ENCODE data around the gene CRB2.
"Not testable (repeated sequence)": the region's sequence is repeated elsewhere in the genome, so short reads cannot be mapped to it uniquely, and the experiment has no call there.

The CRB2 gene

DNA sequence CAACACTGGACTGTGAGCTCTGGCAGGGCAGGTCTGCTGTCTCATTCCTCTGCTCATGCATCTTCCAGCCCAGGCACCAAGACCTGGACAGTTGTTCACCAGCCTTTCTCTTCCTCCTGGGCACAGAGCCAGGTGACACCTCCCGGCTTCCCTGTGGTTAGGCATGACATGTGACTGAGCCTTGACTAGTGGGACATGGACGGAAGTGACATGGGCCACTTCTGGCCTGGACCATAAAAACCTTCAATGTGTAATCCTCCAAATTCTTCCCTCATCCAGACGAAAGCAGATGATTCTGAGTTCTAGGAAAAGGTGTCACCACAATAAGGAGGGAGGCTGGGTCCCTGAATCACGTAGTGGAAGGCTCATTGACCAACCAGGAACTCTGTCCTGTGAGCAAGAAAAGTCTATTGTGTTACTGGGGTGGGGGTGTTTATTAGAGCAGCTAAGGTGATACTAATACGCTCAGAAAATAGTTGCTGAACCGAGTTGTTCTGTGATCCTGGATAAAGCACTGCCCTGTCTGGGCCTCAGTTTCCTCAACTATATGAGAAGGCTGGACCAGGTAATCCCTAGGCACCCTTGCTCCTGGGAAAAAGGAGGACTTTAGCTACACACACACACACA is 26.6 kb upstream of the CRB2 start:
- no peaks in the 10 kb centered on the region for H3K9me3 ChIP-seq (ENCODE audit: control insufficient read depth, low read length)
- no peaks in the 10 kb centered on the region for H3K36me3 ChIP-seq (ENCODE audit: control insufficient read depth, insufficient read depth, low read length)
- no peak overlapping the region for H3K27ac ChIP-seq (ENCODE audit: low read depth, low read length, severe bottlenecking)
- no peaks in the 10 kb centered on the region for H3K4me1 ChIP-seq (ENCODE audit: control insufficient read depth, insufficient read depth, low read length, poor library complexity, severe bottlenecking)
- WGBS, 2 experiments (ENCODE audit: insufficient coverage in 2 of 2), result 83 to 87% methylated on average over 2 to 4 of the region's 6 CpGs
- H3K4me3 ChIP-seq (ENCODE audit: extremely low read depth, insufficient read depth, low read length, poor library complexity, severe bottlenecking), result no peak overlapping the region

DNA sequence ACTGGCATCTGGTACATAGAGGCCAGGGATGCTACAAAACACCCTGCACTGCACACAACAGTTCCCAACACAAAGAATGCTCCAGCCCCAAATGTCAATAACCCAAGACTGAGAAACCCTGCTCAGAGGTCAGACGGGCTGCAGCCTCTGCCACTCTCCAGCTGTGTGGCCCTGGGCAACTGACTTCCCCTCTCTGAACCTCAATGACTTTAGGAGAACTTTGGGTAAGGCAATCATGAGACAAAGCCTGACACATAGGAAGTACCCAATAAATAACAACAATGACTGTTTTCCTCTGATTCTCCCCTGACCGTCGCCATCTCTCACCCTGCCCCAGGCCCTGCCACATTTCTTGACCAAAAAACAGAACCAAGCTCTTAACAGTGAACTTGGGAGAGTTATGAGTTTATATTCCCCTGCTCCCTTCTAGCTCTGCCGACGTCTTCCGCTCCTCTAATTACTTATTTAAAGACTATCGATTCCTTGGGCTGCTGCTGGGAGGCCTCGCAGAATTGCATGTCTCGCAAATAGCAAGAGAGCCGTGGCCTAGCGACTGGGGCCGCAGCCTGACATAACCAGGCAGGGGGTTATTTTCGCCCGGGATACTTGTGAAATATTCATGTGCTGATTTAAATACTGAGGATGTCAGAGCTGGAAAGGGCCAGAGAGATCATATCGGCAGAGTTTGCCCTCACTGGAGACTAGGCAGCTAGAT is 24.5 kb upstream of the CRB2 start:
- Histone ChIP-seq H3K27ac (ENCODE audit: low read depth, low read length, severe bottlenecking) (peak overlapping the region; percentile 43), H3K4me3 (ENCODE audit: extremely low read depth, insufficient read depth, low read length, poor library complexity, severe bottlenecking) (no peak overlapping the region)
- WGBS, 2 experiments (ENCODE audit: insufficient coverage in 2 of 2), result 87 to 90% methylated on average over 11 to 14 of the region's 15 CpGs

DNA sequence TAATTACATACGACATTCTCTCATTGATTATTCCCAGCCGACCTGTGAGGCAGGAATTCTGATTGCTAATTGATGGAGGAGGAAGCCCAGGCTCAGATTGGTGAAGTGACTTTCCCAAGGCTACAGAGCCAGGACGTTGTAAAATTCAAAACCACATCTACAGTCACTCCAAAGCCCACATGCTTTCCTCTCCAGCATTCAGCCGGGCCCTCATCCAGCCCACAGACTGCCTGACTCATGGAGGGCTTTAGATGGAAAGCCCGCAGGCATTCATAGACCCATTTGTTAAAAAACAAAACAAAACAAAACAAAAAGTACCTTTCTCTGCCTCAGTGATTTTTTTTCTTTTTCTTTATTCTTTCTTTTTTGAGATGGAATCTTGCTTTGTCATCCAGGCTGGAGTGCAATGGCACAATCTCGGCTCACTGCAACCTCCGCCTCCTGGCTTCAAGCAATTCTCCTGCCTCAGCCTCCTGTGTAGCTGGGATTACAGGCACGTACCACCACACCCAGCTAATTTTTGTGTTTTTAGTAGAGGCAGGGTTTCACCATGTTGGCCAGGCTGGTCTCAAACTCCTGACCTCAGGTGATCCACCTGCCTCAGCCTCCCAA is 22.8 kb upstream of the CRB2 start:
- not testable (repeated sequence) for H3K36me3 ChIP-seq (ENCODE audit: control insufficient read depth, insufficient read depth, low read length); H3K9me3 ChIP-seq (ENCODE audit: control insufficient read depth, low read length); H3K4me3 ChIP-seq (ENCODE audit: extremely low read depth, insufficient read depth, low read length, poor library complexity, severe bottlenecking); H3K27ac ChIP-seq (ENCODE audit: low read depth, low read length, severe bottlenecking)
- peaks cover 18% of the 10 kb centered on the region for H3K4me1 ChIP-seq (ENCODE audit: control insufficient read depth, insufficient read depth, low read length, poor library complexity, severe bottlenecking)
- WGBS, 2 experiments (ENCODE audit: insufficient coverage in 2 of 2), result 73 to 77% methylated on average over 4 to 5 of the region's 8 CpGs

More for the DNA sequence above, 24.5 kb upstream of the CRB2 start:
- H3K4me1 ChIP-seq (ENCODE audit: control insufficient read depth, insufficient read depth, low read length, poor library complexity, severe bottlenecking), result peaks cover 15% of the 10 kb centered on the region
- H3K36me3 ChIP-seq (ENCODE audit: control insufficient read depth, insufficient read depth, low read length), result no peaks in the 10 kb centered on the region
- no peaks in the 10 kb centered on the region for H3K9me3 ChIP-seq (ENCODE audit: control insufficient read depth, low read length)

DNA sequence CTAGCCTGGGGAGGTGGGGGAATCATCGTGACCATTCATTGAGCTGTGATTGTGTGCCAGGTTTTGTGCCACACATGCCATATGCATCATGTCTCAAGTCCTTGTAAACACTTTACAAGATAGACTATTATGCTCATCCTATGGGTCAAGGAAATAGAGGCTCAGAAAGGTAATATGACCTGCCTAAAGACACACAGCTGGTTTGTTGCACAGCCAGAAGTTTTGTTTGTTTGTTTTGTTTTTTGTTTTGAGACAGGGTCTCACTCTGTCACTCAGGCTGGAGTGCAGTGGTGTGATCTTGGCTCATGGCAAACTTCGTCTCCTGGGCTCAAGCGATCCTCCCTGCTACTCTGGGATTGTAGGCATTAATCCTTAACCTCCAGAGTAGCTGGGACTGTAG is 21.4 kb upstream of the CRB2 start:
- Histone ChIP-seq H3K9me3 (ENCODE audit: control insufficient read depth, low read length) (no peaks in the 10 kb centered on the region), H3K27ac (ENCODE audit: low read depth, low read length, severe bottlenecking) (no peak overlapping the region), H3K4me1 (ENCODE audit: control insufficient read depth, insufficient read depth, low read length, poor library complexity, severe bottlenecking) (peaks cover 18% of the 10 kb centered on the region), H3K36me3 (ENCODE audit: control insufficient read depth, insufficient read depth, low read length) (no peaks in the 10 kb centered on the region), H3K4me3 (ENCODE audit: extremely low read depth, insufficient read depth, low read length, poor library complexity, severe bottlenecking) (no peak overlapping the region)
- 100% methylated on average over 1 to 2 of the region's 3 CpGs for WGBS, 2 experiments (ENCODE audit: insufficient coverage in 2 of 2)

DNA sequence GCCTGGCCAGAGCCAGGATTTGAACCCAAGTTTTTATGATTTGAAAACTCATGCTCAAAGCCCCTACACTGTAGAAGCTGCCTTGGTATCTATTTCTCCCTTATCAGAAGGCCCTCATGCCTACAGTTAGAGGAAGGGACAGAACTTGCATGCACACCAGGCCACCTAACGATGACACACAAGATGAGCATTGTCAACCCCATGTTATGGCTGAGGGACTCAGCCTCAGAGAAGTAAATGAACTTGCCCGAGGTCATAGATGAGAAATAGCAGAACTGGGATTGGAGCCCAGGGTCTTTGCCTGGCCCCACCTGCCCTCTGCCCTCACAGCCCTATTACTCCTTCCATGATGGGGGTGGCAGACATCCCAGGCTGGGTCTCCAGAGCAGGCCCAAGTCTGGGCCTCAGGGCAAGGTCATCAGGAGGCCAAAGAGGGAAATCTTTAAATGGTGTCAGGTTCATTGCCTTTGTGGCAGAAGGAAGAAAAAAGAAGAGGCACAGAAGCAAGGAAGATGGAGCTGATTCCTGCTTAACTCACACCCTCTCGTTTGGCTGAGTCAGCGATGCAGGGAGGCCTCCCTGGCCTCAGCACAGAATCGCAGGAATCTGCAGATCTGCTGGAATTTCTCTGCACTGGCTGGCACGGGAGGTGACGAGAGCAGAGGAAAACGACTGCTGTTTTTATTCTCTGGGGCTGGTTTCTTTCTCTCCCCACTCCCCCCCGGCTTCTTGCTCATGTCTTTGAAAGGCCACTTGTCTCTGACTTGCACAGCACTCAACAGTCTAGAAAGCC is 20.6 kb upstream of the CRB2 start:
- Histone ChIP-seq H3K4me3 (ENCODE audit: extremely low read depth, insufficient read depth, low read length, poor library complexity, severe bottlenecking) (no peak overlapping the region), H3K4me1 (ENCODE audit: control insufficient read depth, insufficient read depth, low read length, poor library complexity, severe bottlenecking) (peaks cover 22% of the 10 kb centered on the region), H3K27ac (ENCODE audit: low read depth, low read length, severe bottlenecking) (peak overlapping the region; percentile 75), H3K36me3 (ENCODE audit: control insufficient read depth, insufficient read depth, low read length) (no peaks in the 10 kb centered on the region), H3K9me3 (ENCODE audit: control insufficient read depth, low read length) (no peaks in the 10 kb centered on the region)
- 34 to 46% methylated on average over 5 to 9 of the region's 9 CpGs for WGBS, 2 experiments (ENCODE audit: insufficient coverage in 2 of 2)

DNA sequence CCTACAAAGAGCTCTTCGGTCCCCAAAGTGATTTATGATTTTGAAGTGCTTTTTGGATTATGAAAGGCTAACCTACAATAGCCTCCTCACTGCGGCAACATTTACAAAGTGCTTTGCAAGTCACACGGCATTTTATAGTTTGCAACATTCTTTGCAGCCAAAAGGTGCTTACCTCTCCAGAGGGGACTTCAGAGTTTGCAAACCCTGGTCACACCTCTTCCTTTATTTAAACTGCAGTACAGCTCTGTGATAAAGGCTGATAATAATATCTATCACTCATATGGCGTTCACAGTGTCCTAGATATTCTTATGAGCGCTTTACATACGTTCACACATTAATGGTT is 20.0 kb upstream of the CRB2 start:
- peaks cover 22% of the 10 kb centered on the region for H3K4me1 ChIP-seq (ENCODE audit: control insufficient read depth, insufficient read depth, low read length, poor library complexity, severe bottlenecking)
- 52% methylated on average over 2 of the region's 6 CpGs; no CpG with 5 or more reads in 1 of the 2 experiments for WGBS, 2 experiments (ENCODE audit: insufficient coverage in 2 of 2)
- H3K27ac ChIP-seq (ENCODE audit: low read depth, low read length, severe bottlenecking), result peak overlapping the region; percentile 75
- no peaks in the 10 kb centered on the region for H3K9me3 ChIP-seq (ENCODE audit: control insufficient read depth, low read length)
- H3K4me3 ChIP-seq (ENCODE audit: extremely low read depth, insufficient read depth, low read length, poor library complexity, severe bottlenecking), result no peak overlapping the region
- no peaks in the 10 kb centered on the region for H3K36me3 ChIP-seq (ENCODE audit: control insufficient read depth, insufficient read depth, low read length)

DNA sequence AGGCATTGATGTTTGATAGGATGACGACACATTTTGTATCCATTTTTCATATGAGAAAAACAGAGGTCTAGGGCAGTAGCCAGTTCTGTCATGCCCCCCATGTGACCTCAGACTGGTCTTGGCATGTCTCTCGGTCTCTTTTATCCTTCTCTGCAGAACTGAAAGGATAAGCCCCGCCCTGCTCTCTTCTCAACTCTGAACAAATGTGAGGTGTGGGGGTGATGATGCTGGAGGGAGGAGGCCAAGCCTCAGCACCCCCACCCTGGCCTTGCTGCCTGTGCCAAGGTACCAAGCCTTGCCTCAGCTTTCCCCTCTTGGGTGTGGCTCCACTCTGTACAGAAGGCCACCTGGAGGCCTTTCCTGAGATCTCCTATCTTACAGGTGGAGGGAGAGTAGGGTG is 19.5 kb upstream of the CRB2 start:
- Histone ChIP-seq H3K4me3 (ENCODE audit: extremely low read depth, insufficient read depth, low read length, poor library complexity, severe bottlenecking) (no peak overlapping the region), H3K27ac (ENCODE audit: low read depth, low read length, severe bottlenecking) (no peak overlapping the region), H3K4me1 (ENCODE audit: control insufficient read depth, insufficient read depth, low read length, poor library complexity, severe bottlenecking) (peaks cover 22% of the 10 kb centered on the region), H3K9me3 (ENCODE audit: control insufficient read depth, low read length) (no peaks in the 10 kb centered on the region), H3K36me3 (ENCODE audit: control insufficient read depth, insufficient read depth, low read length) (no peaks in the 10 kb centered on the region)
- 67 to 100% methylated on average over 1 of the region's 3 CpGs for WGBS, 2 experiments (ENCODE audit: insufficient coverage in 2 of 2)

DNA sequence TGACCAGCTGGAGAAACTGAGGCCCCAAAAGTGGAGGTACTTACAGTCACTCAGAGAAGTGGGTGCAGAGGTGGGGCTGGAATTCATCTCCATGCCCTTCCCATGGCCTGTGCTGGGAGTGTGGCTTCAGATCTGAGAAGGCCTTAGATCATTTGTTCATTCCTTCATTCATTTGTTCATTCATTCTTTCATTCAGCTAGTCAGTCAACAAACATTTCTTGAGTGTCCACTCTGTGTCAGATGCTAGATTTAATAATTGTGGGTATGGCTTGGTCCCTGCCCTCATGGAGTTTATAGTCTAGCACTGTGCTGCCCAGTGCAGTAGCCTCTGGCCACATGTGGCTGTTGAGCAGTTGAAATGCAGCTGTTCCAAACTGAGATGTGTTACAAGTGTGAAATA is 19.0 kb upstream of the CRB2 start:
- H3K36me3 ChIP-seq (ENCODE audit: control insufficient read depth, insufficient read depth, low read length), result no peaks in the 10 kb centered on the region
- no peaks in the 10 kb centered on the region for H3K9me3 ChIP-seq (ENCODE audit: control insufficient read depth, low read length)
- H3K27ac ChIP-seq (ENCODE audit: low read depth, low read length, severe bottlenecking), result no peak overlapping the region
- no peak overlapping the region for H3K4me3 ChIP-seq (ENCODE audit: extremely low read depth, insufficient read depth, low read length, poor library complexity, severe bottlenecking)
- H3K4me1 ChIP-seq (ENCODE audit: control insufficient read depth, insufficient read depth, low read length, poor library complexity, severe bottlenecking), result peaks cover 22% of the 10 kb centered on the region

DNA sequence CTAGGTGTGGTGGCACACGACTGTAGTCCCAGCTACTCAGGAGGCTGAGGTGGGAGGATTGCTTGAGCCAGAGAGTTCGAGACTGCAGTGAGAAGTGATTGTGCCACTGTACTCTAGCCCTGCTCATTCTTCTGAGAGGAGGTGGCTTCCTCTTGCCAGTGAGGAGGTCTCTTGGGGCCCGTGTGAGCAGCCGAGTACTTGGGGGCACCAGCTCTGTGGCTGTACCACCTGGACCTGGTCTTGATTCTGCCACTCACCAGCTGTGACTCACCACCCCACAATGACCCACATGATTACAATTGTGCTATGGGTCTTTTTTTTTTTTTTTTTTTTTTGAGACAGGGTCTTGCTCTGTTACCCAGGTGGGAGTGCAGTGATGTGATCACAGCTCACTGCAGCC is 18.0 kb upstream of the CRB2 start:
- WGBS, 2 experiments (ENCODE audit: insufficient coverage in 2 of 2), result 85 to 100% methylated on average over 1 to 3 of the region's 4 CpGs
- Histone ChIP-seq H3K4me1 (ENCODE audit: control insufficient read depth, insufficient read depth, low read length, poor library complexity, severe bottlenecking) (peaks cover 22% of the 10 kb centered on the region), H3K9me3 (ENCODE audit: control insufficient read depth, low read length) (no peaks in the 10 kb centered on the region), H3K36me3 (ENCODE audit: control insufficient read depth, insufficient read depth, low read length) (no peaks in the 10 kb centered on the region), H3K4me3 (ENCODE audit: extremely low read depth, insufficient read depth, low read length, poor library complexity, severe bottlenecking) (no peak overlapping the region), H3K27ac (ENCODE audit: low read depth, low read length, severe bottlenecking) (no peak overlapping the region)

DNA sequence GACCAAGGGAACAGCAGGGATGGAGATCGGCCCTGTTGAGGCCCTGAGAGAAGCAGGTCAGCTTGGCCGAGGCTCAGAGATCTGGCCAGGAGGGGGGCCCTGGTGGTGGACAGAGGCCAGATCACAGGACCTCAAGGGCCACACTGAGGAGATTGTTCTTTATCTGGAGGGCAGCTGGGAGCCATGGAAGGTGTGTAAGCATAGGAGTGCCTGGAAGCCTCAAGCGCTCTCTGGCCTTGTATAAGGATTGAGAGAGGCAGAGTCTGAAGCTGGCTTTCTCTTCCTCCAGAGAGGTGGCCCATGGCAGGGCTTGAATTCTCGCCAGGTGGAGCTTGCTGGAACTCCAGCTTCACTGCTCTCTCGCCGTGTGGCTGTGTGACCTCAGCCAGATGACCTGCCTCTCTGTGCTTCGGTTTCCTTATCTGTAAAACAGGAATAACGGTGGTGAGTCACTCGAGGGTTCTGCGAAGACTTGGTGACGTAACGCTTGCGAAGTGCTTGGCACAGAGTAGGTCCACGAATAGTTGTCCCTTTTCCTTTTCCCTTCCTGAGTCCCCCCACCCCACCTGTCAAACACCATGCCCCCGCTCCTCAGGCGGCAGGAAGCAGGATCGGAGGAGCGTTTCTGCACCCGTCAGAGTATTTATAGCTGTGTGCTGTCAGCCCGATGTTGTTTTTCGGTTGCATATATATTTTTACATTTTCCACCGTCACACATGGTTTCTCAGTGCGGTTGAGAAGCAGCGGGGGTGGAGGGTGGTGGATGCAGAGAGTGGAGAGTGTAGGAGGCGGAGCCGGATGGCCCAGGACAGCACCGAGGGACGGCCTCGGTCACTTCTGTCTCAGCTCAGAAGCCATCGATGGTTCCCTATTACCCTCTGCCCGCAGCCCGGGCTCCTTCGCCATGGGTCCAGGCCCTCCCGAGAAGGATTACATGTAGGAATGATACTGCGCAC is 17.0 kb upstream of the CRB2 start:
- peaks cover 26% of the 10 kb centered on the region for H3K4me1 ChIP-seq (ENCODE audit: control insufficient read depth, insufficient read depth, low read length, poor library complexity, severe bottlenecking)
- no peak overlapping the region for H3K4me3 ChIP-seq (ENCODE audit: extremely low read depth, insufficient read depth, low read length, poor library complexity, severe bottlenecking)
- WGBS, 2 experiments (ENCODE audit: insufficient coverage in 2 of 2), result 87 to 89% methylated on average over 27 to 28 of the region's 35 CpGs
- no peak overlapping the region for H3K27ac ChIP-seq (ENCODE audit: low read depth, low read length, severe bottlenecking)
- no peaks in the 10 kb centered on the region for H3K36me3 ChIP-seq (ENCODE audit: control insufficient read depth, insufficient read depth, low read length)
- no peaks in the 10 kb centered on the region for H3K9me3 ChIP-seq (ENCODE audit: control insufficient read depth, low read length)

Measured in mesodermal cell (in vitro differentiated cells).